K562 (cell line): ENCODE results near the gene IRF6. TPM values are rescaled to one million over a fixed set of nuclear protein-coding genes. Genes with fewer than 3 reads are reported as not detected.
A peak's percentile ranks its signal among the peaks of the same experiment; 100 is the strongest.

Experiments used
- ATF1 ChIP-seq, 2 experiments: fragments of 450-650 bp in 1 of 2; IDR thresholded peaks; 2 replicates each; pipeline ENCODE4 v1.6.1; 2016; ENCODE audit warnings: missing compliant biosample characterization in 1 of 2, missing genetic modification characterization in 1 of 2
- CCNT2 ChIP-seq: IDR thresholded peaks from 2 replicates; pipeline ENCODE4 v1.6.1; 2011; ENCODE audit warnings: borderline replicate concordance, low read depth, mild to moderate bottlenecking, moderate library complexity, mixed read lengths, low read length; ENCODE audit not compliant: insufficient read length; ENCODE audit errors: extremely low read depth
- CHD1 ChIP-seq: fragments of 200-600 bp; sonication (generic); IDR thresholded peaks from one replicate; pipeline ENCODE4 v1.6.1; 2012; ENCODE audit warnings: mild to moderate bottlenecking, moderate library complexity, low read length, inconsistent platforms
- E2F5 ChIP-seq: sonication (generic); formaldehyde crosslinking; IDR thresholded peaks from 2 replicates; pipeline ENCODE4 v1.8.0; 2022; ENCODE audit warnings: mild to moderate bottlenecking, missing genetic modification reagents
- IFI16 ChIP-seq: fragments of 250-450 bp; sonication (Bioruptor Pico); IDR thresholded peaks from 2 replicates; pipeline ENCODE4 v2.1.2; 2022; ENCODE audit warnings: mild to moderate bottlenecking, inconsistent platforms
- MCM3 ChIP-seq: fragments of 450-650 bp; IDR thresholded peaks from 2 replicates; pipeline ENCODE4 v1.6.1; 2016
- NFXL1 ChIP-seq: fragments of 450-650 bp; formaldehyde crosslinking; IDR thresholded peaks from 2 replicates; pipeline ENCODE4 v1.4.0; 2021; ENCODE audit warnings: mild to moderate bottlenecking
- POLR2G ChIP-seq: fragments of 200-400 bp; formaldehyde crosslinking; IDR thresholded peaks from 2 replicates; pipeline ENCODE4 v1.6.1; 2017; ENCODE audit warnings: low read depth, mild to moderate bottlenecking, antibody characterized with exemption, low read length, moderate library complexity
- RFX1 ChIP-seq: fragments of 450-650 bp; IDR thresholded peaks from 2 replicates; pipeline ENCODE4 v1.6.1; 2016; ENCODE audit warnings: mild to moderate bottlenecking, moderate library complexity
- SIN3A ChIP-seq, 2 experiments: fragments of 150-350 bp in 1 of 2; IDR thresholded peaks; 2 replicates each; pipeline ENCODE4 v1.6.1; 2011 to 2016; ENCODE audit warnings: borderline replicate concordance in 2 of 2, low read depth in 2 of 2, low read length in 2 of 2, mild to moderate bottlenecking in 2 of 2, moderate library complexity in 2 of 2; ENCODE audit not compliant: control insufficient read depth in 1 of 2
- TAF1 ChIP-seq: IDR thresholded peaks from 2 replicates; pipeline ENCODE4 v1.6.1; 2011; ENCODE audit warnings: mild to moderate bottlenecking, low read length, moderate library complexity; ENCODE audit not compliant: insufficient read depth, control insufficient read depth, severe bottlenecking; ENCODE audit errors: extremely low read depth
- ZNF133 ChIP-seq: fragments of 250-450 bp; sonication (Bioruptor Pico); IDR thresholded peaks from 2 replicates; pipeline ENCODE4 v1.4.0; 2020; ENCODE audit warnings: mild to moderate bottlenecking
- ZNF140 ChIP-seq: fragments of 250-450 bp; sonication (Bioruptor Pico); IDR thresholded peaks from 2 replicates; pipeline ENCODE4 v1.8.0; 2021; ENCODE audit warnings: moderate library complexity, mild to moderate bottlenecking, inconsistent platforms
- ZNF511 ChIP-seq: sonication (generic); formaldehyde crosslinking; IDR thresholded peaks from 2 replicates; pipeline ENCODE4 v1.8.0; 2022; ENCODE audit warnings: mild to moderate bottlenecking, missing genetic modification reagents
- polyA plus RNA-seq, 8 experiments: library from polyadenylated mRNA; depleted of rRNA in 4 of 8; stranded (reverse) in 5 of 8; unstranded in 3 of 8; fragments of >200 nt; fragmentation: Nextera tagmentation in 2 of 8; fragmentation: Illumina TruSeq in 1 of 8; extraction: Ambion mirVana in 2 of 8; extraction: Trizol in 1 of 8; gene quantifications; 2 replicates each; pipeline versions ENCODE4 v1.2.1 to v1.2.3, GENCODE V29; 2011 to 2014; ENCODE audit warnings: inconsistent platforms in 1 of 8, missing spikeins in 1 of 8
- total RNA-seq, 7 experiments: library from RNA; depleted of rRNA in 6 of 7; stranded (reverse); fragments of >200 nt in 6 of 7; fragmentation: Illumina TruSeq in 2 of 7; extraction: Trizol in 2 of 7; gene quantifications; 2 replicates each; pipeline versions ENCODE4 v1.2.1 to v1.2.3, GENCODE V29; 2011 to 2021; ENCODE audit warnings: low replicate concordance in 1 of 7
- TF ChIP-seq, protein P1 (sequence below): fragments of 250-450 bp; sonication (Bioruptor Pico); IDR thresholded peaks from 2 replicates; pipeline ENCODE4 v1.4.0; 2020
- TF ChIP-seq, protein P2 (sequence below): fragments of 450-650 bp; IDR thresholded peaks from 2 replicates; pipeline ENCODE4 v1.6.1; 2016; ENCODE audit warnings: low read depth

The IRF6 gene
- total and polyA plus RNA-seq, 9 of the 15 experiments (the other 6 are each of a cell fraction or from before 2014, with no cell fraction given) = 0.03 to 0.65 (median 0.17) TPM

GRCh38 chr1:209827384-209828262 is 21.7 kb upstream of the IRF6 start, which contains the start of gene UTP25 (continued):
- TF ChIP-seq IFI16 = no peak
- peak; percentile 86 for TF ChIP-seq TAF1
- TF ChIP-seq ZNF133 (CRISPR knock-in tag) = no peak
- peak; percentile 60 for TF ChIP-seq POLR2G
- no peak for TF ChIP-seq RFX1
- no peak for TF ChIP-seq NFXL1
- no peak for TF ChIP-seq CHD1
- no peak for TF ChIP-seq ZNF511 (CRISPR knock-in tag)
- TF ChIP-seq SIN3A (IDR thresholded peaks at IDR 0.05; ENCODE audit: borderline replicate concordance in 2 of 2, control insufficient read depth in 1 of 2, low read depth in 2 of 2, low read length in 2 of 2) = peak; percentile 98 to 100
- no peak for TF ChIP-seq MCM3
- no peak for TF ChIP-seq ZNF140
- no peak for TF ChIP-seq ATF1 (CRISPR knock-in tag; IDR thresholded peaks at IDR 0.05)
- TF ChIP-seq ATF1 (tag; IDR thresholded peaks at IDR 0.05) = peak; percentile 85
- TF ChIP-seq E2F5 = peak; percentile 48; the same call in 1 of the 2 replicates
- TF ChIP-seq, protein P1, sequence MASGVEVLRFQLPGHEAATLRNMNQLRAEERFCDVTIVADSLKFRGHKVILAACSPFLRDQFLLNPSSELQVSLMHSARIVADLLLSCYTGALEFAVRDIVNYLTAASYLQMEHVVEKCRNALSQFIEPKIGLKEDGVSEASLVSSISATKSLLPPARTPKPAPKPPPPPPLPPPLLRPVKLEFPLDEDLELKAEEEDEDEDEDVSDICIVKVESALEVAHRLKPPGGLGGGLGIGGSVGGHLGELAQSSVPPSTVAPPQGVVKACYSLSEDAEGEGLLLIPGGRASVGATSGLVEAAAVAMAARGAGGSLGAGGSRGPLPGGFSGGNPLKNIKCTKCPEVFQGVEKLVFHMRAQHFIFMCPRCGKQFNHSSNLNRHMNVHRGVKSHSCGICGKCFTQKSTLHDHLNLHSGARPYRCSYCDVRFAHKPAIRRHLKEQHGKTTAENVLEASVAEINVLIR (CRISPR knock-in tag) = 0 out of 2 replicates have a peak, but pooled peaks have one; percentile 28
- TF ChIP-seq, protein P2, sequence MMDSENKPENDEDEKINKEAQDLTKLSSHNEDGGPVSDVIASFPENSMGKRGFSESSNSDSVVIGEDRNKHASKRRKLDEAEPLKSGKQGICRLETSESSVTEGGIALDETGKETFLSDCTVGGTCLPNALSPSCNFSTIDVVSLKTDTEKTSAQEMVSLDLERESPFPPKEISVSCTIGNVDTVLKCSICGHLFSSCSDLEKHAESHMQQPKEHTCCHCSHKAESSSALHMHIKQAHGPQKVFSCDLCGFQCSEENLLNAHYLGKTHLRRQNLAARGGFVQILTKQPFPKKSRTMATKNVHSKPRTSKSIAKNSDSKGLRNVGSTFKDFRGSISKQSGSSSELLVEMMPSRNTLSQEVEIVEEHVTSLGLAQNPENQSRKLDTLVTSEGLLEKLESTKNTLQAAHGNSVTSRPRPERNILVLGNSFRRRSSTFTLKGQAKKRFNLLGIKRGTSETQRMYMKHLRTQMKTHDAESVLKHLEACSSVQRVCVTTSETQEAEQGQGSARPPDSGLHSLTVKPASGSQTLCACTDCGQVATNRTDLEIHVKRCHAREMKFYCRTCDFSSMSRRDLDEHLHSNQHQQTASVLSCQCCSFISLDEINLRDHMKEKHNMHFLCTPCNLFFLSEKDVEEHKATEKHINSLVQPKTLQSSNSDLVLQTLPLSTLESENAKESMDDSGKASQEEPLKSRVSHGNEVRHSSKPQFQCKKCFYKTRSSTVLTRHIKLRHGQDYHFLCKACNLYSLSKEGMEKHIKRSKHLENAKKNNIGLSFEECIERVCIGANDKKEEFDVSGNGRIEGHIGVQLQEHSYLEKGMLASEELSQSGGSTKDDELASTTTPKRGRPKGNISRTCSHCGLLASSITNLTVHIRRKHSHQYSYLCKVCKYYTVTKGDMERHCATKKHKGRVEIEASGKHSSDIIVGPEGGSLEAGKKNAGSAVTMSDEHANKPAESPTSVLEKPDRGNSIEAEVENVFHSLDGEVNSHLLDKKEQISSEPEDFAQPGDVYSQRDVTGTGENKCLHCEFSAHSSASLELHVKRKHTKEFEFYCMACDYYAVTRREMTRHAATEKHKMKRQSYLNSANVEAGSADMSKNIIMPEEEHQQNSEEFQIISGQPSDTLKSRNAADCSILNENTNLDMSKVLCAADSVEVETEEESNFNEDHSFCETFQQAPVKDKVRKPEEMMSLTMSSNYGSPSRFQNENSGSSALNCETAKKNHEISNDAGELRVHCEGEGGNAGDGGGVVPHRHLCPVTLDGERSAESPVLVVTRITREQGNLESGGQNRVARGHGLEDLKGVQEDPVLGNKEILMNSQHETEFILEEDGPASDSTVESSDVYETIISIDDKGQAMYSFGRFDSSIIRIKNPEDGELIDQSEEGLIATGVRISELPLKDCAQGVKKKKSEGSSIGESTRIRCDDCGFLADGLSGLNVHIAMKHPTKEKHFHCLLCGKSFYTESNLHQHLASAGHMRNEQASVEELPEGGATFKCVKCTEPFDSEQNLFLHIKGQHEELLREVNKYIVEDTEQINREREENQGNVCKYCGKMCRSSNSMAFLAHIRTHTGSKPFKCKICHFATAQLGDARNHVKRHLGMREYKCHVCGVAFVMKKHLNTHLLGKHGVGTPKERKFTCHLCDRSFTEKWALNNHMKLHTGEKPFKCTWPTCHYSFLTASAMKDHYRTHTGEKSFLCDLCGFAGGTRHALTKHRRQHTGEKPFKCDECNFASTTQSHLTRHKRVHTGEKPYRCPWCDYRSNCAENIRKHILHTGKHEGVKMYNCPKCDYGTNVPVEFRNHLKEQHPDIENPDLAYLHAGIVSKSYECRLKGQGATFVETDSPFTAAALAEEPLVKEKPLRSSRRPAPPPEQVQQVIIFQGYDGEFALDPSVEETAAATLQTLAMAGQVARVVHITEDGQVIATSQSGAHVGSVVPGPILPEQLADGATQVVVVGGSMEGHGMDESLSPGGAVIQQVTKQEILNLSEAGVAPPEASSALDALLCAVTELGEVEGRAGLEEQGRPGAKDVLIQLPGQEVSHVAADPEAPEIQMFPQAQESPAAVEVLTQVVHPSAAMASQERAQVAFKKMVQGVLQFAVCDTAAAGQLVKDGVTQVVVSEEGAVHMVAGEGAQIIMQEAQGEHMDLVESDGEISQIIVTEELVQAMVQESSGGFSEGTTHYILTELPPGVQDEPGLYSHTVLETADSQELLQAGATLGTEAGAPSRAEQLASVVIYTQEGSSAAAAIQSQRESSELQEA = no peak
- TF ChIP-seq CCNT2 = peak; percentile 34
